Measurements from ENCODE around the gene KIF16B.
"Not testable (repeated sequence)": the region's sequence is repeated elsewhere in the genome, so short reads cannot be mapped to it uniquely, and the experiment has no call there.

KIF16B gene

DNA sequence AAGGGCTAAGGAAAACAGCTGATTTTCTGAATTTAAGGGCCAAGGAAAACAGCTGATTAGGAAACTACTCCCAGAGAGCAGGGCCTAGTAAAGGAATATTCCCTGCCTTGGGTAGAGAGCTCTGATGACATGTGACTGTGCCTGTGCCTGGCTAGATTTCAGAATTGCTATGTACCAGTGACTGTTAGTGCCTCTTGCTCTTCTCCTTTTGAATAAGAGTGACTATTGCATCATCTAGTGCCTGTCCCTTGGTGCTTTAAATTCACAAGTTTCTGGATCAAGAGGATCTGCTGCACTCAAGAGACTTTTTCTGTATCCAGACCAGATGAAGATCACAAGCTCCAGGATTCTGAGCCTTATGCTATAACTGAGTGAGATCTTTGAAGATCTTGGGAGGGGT, 332.9 kb downstream of the KIF16B start:
- no peak for DNase-seq

GRCh38 chr20:16236589-16237241, 336.5 kb downstream of the KIF16B start:
- no peak for DNase-seq

GRCh38 chr20:16230402-16230801, 342.8 kb downstream of the KIF16B start:
- no peak for DNase-seq

DNA sequence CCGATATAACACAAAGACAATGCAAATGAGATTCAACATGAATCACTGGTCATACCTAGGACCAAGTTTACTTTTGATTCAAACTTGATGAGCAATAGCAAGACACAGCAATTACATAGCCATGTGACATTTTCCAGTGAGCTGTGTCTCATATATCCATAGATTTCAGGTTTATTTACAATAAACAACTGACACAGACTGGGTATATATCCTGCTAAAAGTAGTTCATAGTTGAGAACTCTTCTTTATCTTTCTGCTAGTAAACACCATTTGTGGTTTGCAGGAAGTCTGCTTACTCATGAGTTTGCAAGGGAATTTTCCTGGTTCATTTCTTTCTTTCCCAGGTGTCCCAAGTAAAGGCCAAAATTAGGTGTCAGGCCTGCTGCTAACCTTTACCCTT, 343.4 kb downstream of the KIF16B start:
- DNase-seq, result no peak

DNA sequence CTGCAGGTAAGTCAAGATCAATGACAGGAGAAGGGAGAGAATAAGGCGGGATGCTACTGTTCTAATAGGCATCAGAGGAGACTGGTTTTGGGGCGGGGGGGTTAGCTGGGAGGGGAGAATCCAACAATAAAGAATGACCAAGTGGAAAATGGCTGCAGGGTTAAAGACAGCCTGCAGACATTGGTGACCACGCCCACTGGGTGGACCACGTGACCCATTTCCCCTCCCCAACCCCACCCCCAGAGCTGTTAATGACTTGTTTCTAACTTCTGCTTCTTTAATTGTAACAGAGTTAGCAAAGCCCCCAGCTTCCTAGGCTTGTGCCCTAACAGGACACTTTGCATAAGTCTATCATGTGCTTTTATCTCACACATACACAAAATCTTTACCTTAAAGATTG, 344.5 kb downstream of the KIF16B start:
- no peak for DNase-seq

GRCh38 chr20:16226961-16227360, 346.3 kb downstream of the KIF16B start:
- DNase-seq, result not testable (repeated sequence)

DNA sequence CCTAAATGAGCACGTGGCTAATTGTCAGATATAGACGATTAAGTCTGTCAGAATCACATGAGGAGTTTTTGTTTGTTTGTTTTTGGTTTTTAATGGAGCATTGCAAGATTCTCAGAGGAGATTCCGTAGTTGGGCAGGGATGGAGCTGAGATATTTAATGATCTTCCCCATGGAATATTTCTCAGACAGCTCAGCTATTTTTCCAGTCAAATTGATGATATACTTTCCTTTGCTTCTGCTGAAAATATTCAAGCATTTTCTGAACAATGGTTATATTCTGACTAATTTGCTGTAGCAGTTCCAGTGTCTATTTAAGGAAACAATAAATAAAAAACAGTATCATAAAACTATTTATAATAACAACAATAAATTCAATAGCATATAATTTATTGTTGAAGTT, 348.4 kb downstream of the KIF16B start:
- DNase-seq, result no peak

- DNase-seq, result no peak
Observed at GRCh38 chr20:16222859-16223411, 350.3 kb downstream of the KIF16B start.
